Esophagus (tissue), 2 donors: Measurements from ENCODE around the gene LY6G5C. TPM values are rescaled to one million over a fixed set of nuclear protein-coding genes. Genes with fewer than 3 reads are reported as not detected.

ENCODE experiments used
- H3K27ac ChIP-seq, 2 donors: one replicate each; pipeline ENCODE4 v1.5.1; 2013; ENCODE audit warnings: low read depth in 2 of 2, mild to moderate bottlenecking in 2 of 2, inconsistent platforms in 1 of 2, low read length in 1 of 2, moderate library complexity in 1 of 2
- H3K27me3 ChIP-seq, 2 donors: one replicate each; pipeline ENCODE4 v1.6.1; 2013; ENCODE audit warnings: low read length in 2 of 2, control low read depth in 1 of 2, mild to moderate bottlenecking in 1 of 2; ENCODE audit not compliant: insufficient read depth in 2 of 2, control insufficient read depth in 1 of 2
- H3K36me3 ChIP-seq, 2 donors: one replicate each; pipeline ENCODE4 v1.6.1; 2013; ENCODE audit warnings: low read length in 1 of 2; ENCODE audit not compliant: control insufficient read depth in 2 of 2, insufficient read depth in 2 of 2
- H3K4me1 ChIP-seq, 2 donors: one replicate each; pipeline ENCODE4 v1.6.1; 2013; ENCODE audit warnings: low read length in 1 of 2; ENCODE audit not compliant: control insufficient read depth in 2 of 2, insufficient read depth in 2 of 2
- H3K4me3 ChIP-seq, 2 donors: one replicate each; pipeline ENCODE4 v1.5.1; 2013; ENCODE audit warnings: low read length in 2 of 2, mild to moderate bottlenecking in 2 of 2, low read depth in 1 of 2, moderate library complexity in 1 of 2
- H3K9me3 ChIP-seq, 2 donors: one replicate each; pipeline ENCODE4 v1.6.1; 2013; ENCODE audit warnings: mild to moderate bottlenecking in 2 of 2, low read depth in 1 of 2, low read length in 1 of 2, moderate library complexity in 1 of 2; ENCODE audit not compliant: control insufficient read depth in 2 of 2, insufficient read depth in 1 of 2
- WGBS, 2 donors: extraction: QIAGEN DNeasy Blood & Tissue Kit; methylation state at CpG; one replicate each; pipeline ENCODE4 v1.1.7; 2013; 5-methylcytosine and 5-hydroxymethylcytosine counted together
- polyA plus RNA-seq, 2 donors: library from polyadenylated mRNA; stranded (reverse); fragments of 200-250 nt; gene quantifications; one replicate each; pipeline ENCODE4 v1.2.3, GENCODE V29; 2013
- donor health status: healthy with polysubstance abuse.
- donor health status: Bipolar disorder and iron deficiency.

The LY6G5C gene, protein sequence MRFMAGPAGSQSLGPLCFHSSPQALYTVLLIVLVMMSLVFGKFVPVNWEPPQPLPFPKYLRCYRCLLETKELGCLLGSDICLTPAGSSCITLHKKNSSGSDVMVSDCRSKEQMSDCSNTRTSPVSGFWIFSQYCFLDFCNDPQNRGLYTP
- polyA plus RNA-seq = 1 to 10 TPM in 1 of 2 donors, under 1 TPM in 1; 0.76 to 1.1 TPM

GRCh38 chr6:31680226-31681134, at the start of gene LY6G5C:
TSS of gene LY6G5C (minus strand) at chr6:31681067. CDS start at chr6:31680373, 694 bp downstream.
- peaks cover 0 to 5% of the 10 kb centered on the region in 2 donors for H3K4me1 ChIP-seq
- WGBS, 2 donors = 11% methylated on average over 17 of the region's 17 CpGs
- no peaks in the 10 kb centered on the region for H3K9me3 ChIP-seq
- no peaks in the 10 kb centered on the region for H3K27me3 ChIP-seq
- H3K36me3 ChIP-seq = peaks cover 2 to 3% of the 10 kb centered on the region in 2 donors
- H3K4me3 ChIP-seq = peak within 1 kb of the TSS; percentile 51 to 54
- peak within 1 kb of the TSS; percentile 63 to 80 for H3K27ac ChIP-seq

- no peaks in the 10 kb centered on the region for H3K27me3 ChIP-seq
- H3K27ac ChIP-seq = peak overlapping the region; percentile 96 to 99
- peaks cover 14 to 27% of the 10 kb centered on the region in 2 donors for H3K36me3 ChIP-seq
- no peaks in the 10 kb centered on the region for H3K9me3 ChIP-seq
- peak overlapping the region; percentile 74 to 80 for H3K4me3 ChIP-seq
- WGBS, 2 donors = 3% methylated on average over 45 to 46 of the region's 46 CpGs
- peaks cover 0 to 14% of the 10 kb centered on the region in 2 donors for H3K4me1 ChIP-seq
Measured at GRCh38 chr6:31729979-31730630, 49.2 kb upstream of the LY6G5C start.

DNA sequence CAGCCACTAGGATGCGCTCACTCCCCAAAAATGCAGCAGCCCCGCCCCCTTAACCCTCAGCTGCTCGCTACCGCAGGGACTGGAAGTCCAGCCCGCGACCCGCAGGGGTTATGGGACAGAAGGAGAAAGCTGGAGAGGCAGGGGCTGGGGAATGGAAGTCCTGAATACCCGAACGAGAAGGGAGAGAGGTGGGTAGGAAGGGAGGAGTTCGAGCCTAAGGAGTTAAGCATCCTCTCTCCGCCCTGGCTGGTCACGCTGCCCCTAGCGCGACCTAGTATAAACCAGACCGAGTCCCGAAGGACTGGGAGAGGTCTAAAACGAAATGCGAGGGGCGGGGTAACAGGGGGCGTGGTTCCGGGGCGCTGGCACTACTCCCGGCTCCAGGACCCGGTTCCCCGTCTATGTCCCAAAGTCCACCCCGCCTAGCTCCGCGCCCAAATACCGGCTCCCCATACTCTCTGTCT, 48.7 kb upstream of the LY6G5C start:
- peak overlapping the region; percentile 96 to 99 for H3K27ac ChIP-seq
- H3K36me3 ChIP-seq = peaks cover 14 to 25% of the 10 kb centered on the region in 2 donors
- no peaks in the 10 kb centered on the region for H3K9me3 ChIP-seq
- peak overlapping the region; percentile 74 to 80 for H3K4me3 ChIP-seq
- no peaks in the 10 kb centered on the region for H3K27me3 ChIP-seq
- H3K4me1 ChIP-seq = peaks cover 0 to 14% of the 10 kb centered on the region in 2 donors
- 0 to 1% methylated on average over 28 to 29 of the region's 29 CpGs for WGBS, 2 donors

- Histone ChIP-seq H3K36me3 (peaks cover 13 to 20% of the 10 kb centered on the region in 2 donors), H3K9me3 (no peaks in the 10 kb centered on the region), H3K4me1 (peaks cover 0 to 8% of the 10 kb centered on the region in 2 donors), H3K4me3 (peak within 1 kb of the TSS; percentile 74 to 80), H3K27me3 (no peaks in the 10 kb centered on the region), H3K27ac (peak within 1 kb of the TSS; percentile 96 to 99)
- 15% methylated on average over 36 of the region's 36 CpGs for WGBS, 2 donors
Measured at GRCh38 chr6:31728767-31729514, 48.1 kb upstream of the LY6G5C start, which contains the start of gene DDAH2. TSS of gene DDAH2 (minus strand) at chr6:31729299. CDS start at chr6:31729161, 138 bp downstream.

DNA sequence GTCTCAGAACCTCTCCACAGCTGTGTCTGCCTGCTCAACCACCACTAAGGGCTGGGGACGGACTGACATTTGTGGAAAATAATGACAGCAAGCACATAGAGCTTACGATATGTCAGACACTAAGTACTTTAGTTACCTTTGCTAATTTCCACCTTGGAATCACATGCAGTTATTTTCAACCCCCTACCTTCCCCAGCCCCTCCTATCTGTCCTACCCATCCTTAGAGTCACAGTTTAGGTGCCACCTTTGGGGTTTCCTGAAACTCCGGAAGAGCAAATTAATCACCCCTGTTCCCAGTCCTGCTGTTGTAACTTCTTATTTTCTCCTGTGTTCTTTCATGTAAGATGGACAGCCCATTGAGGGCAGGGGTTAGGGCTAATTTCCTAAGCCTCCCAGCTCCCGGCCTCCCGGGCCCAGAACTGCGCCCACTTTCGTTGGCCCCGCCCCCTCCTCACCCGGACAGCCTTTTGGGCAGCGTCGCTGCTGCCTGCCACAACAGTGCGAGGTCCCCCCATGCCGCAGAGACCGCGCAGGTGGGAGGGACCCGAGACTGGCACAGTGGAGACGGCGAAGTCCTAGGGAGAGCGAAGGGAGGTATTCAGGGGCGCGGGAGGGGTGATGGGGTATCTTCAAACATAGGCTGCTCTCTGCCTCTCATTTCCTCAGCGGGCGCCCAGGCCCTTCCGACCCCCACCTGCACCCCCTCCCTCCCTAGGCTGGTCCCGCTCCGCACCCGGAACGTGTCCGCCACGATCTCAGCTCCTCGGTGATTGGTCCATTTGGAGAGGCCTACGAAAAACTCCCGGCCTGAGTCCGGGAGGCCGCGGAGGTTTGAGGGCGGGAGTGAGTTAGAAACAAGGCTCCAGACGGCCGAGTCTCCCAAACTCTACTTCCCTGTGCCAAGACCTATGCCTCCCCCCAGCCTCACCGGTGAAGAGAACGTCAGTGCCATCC, 47.1 kb upstream of the LY6G5C start:
- H3K27ac ChIP-seq = peak overlapping the region; percentile 96 to 99
- peaks cover 4 to 16% of the 10 kb centered on the region in 2 donors for H3K36me3 ChIP-seq
- H3K9me3 ChIP-seq = no peaks in the 10 kb centered on the region
- H3K4me3 ChIP-seq = peak overlapping the region; percentile 74 to 80
- WGBS, 2 donors = 66 to 72% methylated on average over 41 of the region's 41 CpGs
- H3K4me1 ChIP-seq = peaks cover 0 to 8% of the 10 kb centered on the region in 2 donors
- no peaks in the 10 kb centered on the region for H3K27me3 ChIP-seq

DNA sequence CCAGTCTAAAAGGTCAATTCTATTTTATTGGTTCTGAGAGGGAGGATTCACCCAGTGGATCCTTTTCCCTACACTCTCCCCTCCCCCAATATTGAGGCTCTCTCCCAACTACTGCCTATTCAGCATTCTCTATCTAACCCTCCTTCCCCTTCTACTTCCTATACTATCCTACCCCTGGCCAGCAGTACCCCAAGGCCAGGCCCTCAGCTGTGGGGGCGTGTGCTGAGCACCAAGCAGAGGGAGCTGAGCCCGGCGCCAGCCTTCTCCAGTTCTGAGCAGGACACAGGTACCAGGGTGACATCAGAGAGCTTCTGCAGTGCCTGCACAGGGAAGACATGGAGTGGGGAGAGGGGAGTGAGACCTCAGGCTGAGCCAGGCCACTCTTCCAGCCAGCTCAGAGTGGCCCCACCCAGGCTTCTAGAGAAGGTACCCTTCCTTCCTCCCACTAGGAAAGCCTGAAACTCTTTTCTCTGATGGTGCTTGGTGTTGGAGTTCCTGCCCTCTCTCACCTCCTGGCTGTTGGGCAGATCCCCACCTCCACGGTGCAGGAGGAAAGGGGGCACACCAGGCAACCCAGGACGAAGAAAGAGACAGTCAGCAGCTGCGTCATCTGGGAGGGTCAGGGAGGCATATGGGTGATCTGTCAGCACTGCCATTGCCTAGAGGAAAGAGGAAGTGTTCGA, 46.3 kb upstream of the LY6G5C start:
- Histone ChIP-seq H3K4me3 (peak overlapping the region in 1 of 2 donors; percentile 1), H3K4me1 (peaks cover 0 to 10% of the 10 kb centered on the region in 2 donors), H3K9me3 (no peaks in the 10 kb centered on the region), H3K36me3 (peaks cover 4 to 15% of the 10 kb centered on the region in 2 donors), H3K27me3 (no peaks in the 10 kb centered on the region), H3K27ac (peak overlapping the region; percentile 43 to 65)
- 74 to 81% methylated on average over 7 of the region's 7 CpGs for WGBS, 2 donors

GRCh38 chr6:31725502-31726350, 44.9 kb upstream of the LY6G5C start:
- Histone ChIP-seq H3K27me3 (no peaks in the 10 kb centered on the region), H3K36me3 (peaks cover 0 to 9% of the 10 kb centered on the region in 2 donors), H3K4me1 (peaks cover 0 to 10% of the 10 kb centered on the region in 2 donors), H3K27ac (peak overlapping the region; percentile 10 to 40), H3K9me3 (no peaks in the 10 kb centered on the region), H3K4me3 (no peak overlapping the region)
- 80 to 83% methylated on average over 12 of the region's 12 CpGs for WGBS, 2 donors
